ENCODE results near the gene PCBP3.

Gene PCBP3

DNA sequence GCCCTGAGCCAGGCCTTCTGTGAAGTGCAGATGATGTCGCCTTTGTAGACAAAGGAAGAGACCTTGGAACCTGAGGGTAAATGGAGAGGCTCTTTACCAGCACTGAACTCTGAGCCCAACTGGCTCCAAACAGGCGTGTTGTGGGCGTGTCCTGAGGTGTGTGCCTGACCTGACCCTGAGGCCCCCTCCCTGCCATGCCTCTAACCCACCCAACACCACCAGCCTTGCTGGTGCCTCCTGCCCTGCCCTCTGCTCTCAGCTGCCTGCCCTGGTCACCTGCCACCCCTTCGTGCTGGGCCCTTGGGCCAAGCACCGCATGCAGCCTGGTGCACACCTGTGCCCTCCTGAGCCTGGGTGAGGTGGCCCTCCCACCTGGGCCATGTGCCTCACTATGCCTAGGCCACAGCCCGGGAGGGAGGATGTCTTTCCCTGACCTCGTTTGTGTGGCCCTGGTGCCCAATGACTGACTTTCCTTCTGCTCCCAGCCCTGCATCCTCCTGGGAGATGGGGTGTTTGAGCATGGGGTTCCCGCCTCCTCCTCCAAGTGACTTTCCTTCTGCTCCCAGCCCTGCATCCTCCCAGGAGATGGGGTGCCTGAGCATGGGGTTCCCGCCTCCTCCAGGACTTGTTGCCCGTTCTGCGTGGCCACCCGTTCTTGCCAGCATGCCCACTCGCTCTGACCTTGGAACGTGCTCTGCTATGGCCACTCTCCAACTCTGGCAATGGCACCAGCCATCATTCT, 157.0 kb downstream of the PCBP3 start:
- no peak overlapping the region for H3K27ac ChIP-seq
- TF ChIP-seq ZFX (IDR thresholded peaks at IDR 0.05; ENCODE audit: borderline replicate concordance) = no peak
- TF ChIP-seq, protein P1, sequence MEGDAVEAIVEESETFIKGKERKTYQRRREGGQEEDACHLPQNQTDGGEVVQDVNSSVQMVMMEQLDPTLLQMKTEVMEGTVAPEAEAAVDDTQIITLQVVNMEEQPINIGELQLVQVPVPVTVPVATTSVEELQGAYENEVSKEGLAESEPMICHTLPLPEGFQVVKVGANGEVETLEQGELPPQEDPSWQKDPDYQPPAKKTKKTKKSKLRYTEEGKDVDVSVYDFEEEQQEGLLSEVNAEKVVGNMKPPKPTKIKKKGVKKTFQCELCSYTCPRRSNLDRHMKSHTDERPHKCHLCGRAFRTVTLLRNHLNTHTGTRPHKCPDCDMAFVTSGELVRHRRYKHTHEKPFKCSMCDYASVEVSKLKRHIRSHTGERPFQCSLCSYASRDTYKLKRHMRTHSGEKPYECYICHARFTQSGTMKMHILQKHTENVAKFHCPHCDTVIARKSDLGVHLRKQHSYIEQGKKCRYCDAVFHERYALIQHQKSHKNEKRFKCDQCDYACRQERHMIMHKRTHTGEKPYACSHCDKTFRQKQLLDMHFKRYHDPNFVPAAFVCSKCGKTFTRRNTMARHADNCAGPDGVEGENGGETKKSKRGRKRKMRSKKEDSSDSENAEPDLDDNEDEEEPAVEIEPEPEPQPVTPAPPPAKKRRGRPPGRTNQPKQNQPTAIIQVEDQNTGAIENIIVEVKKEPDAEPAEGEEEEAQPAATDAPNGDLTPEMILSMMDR (IDR thresholded peaks at IDR 0.05) = no peak

- TF ChIP-seq, protein P1 (IDR thresholded peaks at IDR 0.05) = no peak
- no peak for TF ChIP-seq ZFX (IDR thresholded peaks at IDR 0.05; ENCODE audit: borderline replicate concordance)
Measured at GRCh38 chr21:45801129-45801964, 157.8 kb downstream of the PCBP3 start.

DNA sequence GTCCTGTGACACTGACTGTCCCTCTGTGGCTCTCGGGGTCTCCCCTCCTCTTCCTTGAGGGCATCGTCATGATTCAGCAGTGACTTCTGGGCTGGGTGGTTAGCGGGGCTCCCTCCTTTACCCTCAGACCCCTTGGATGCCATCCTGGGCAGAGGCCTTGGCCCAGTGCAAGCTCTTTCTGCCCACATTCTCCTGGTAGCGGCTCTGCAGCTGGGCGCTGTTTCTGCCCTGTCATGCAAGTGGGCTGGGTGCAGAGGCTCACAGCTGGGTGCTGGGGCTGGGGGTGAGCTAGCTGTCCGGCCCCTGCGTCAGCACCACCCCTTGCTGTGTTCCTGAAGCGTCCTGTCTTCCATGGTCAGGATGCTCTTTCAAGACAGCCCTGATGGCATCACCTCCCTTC, 158.5 kb downstream of the PCBP3 start:
- TF ChIP-seq, protein P1 (IDR thresholded peaks at IDR 0.05) = no peak
- TF ChIP-seq ZFX (IDR thresholded peaks at IDR 0.05; ENCODE audit: borderline replicate concordance) = no peak
- H3K27ac ChIP-seq = no peak overlapping the region

More at GRCh38 chr21:45801129-45801964, 157.8 kb downstream of the PCBP3 start:
- no peak overlapping the region for H3K27ac ChIP-seq

GRCh38 chr21:45802425-45802824, 158.9 kb downstream of the PCBP3 start:
- no peak overlapping the region for H3K27ac ChIP-seq
- TF ChIP-seq, protein P1 (IDR thresholded peaks at IDR 0.05) = no peak
- no peak for TF ChIP-seq ZFX (IDR thresholded peaks at IDR 0.05; ENCODE audit: borderline replicate concordance)

- no peak overlapping the region for H3K27ac ChIP-seq
- TF ChIP-seq, protein P1 (IDR thresholded peaks at IDR 0.05) = no peak
- no peak for TF ChIP-seq ZFX (IDR thresholded peaks at IDR 0.05; ENCODE audit: borderline replicate concordance)
Measured at GRCh38 chr21:45802956-45803617, 159.6 kb downstream of the PCBP3 start.

DNA sequence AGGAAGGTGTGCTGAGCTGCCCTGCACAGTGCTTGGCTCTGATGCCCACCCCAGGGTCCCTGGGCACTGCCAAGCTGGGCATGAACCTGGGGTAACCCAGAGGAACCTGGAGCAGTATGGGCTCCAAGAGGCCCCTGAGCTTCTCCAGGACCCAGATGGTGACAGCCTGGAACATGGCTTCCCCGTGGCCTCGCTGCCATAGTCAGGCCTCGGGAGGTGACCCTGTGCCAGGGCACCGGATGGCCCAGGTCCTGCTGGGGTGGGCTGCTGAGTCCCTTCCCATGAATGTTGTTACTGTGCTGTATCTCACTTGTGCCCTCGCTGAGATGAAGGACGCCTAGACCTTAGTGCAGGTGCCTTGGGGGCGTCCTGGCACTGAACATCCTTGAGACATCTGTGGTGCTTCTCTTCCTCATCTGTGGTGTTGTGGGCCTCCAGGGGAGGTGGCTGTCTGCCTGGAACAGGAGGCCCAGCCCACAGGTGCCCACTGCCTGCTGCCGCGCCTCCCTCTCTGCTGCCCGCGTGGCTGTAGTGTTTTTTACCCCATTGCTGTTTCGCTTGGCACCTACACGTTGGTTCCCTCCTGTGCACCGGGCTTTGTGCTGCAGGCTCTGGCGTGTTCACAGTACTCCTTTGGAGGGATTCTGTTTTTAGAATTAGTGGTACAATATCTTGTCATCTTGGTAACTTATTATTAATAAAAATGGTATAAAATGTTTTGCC, 160.3 kb downstream of the PCBP3 start:
- TF ChIP-seq, protein P1 (IDR thresholded peaks at IDR 0.05) = no peak
- TF ChIP-seq ZFX (IDR thresholded peaks at IDR 0.05; ENCODE audit: borderline replicate concordance) = no peak
- no peak overlapping the region for H3K27ac ChIP-seq

All from 22Rv1 (cell line).